IMR-90 (cell line): Measurements from ENCODE around the gene ABTB2. TPM values are rescaled to one million over a fixed set of nuclear protein-coding genes. Genes with fewer than 3 reads are reported as not detected.

Experiments used
- ATAC-seq: fragments of 200-7000 bp; cut with Tn5 transposase; 2 replicates; pipeline ENCODE4 v1.9.1; 2020; ENCODE audit warnings: low read depth, mild to moderate bottlenecking, moderate library complexity
- BruUV-seq: library from RNA; stranded (reverse); fragments of 400-500 nt; replicated peaks from 2 replicates; lab custom pipeline; 2021; lab: Mats Ljungman, UMichigan
- CTCF ChIA-PET: fragments of 300-600 bp; formaldehyde crosslinking; extraction: SDS; loops from one replicate; lab custom pipeline; 2021; ENCODE audit warnings: antibody characterized with exemption; lab: Yijun Ruan, JAX
- POLR2A ChIA-PET: fragments of 300-600 bp; sonication (Branson Sonifier 250); formaldehyde crosslinking; loops from one replicate; lab custom pipeline; 2022; ENCODE audit warnings: antibody characterized with exemption; ENCODE audit not compliant: unreplicated experiment; lab: Charles Lee
- DNase-seq: peaks from one replicate; pipeline ENCODE4 v3.0.0; 2013
- H2AFZ ChIP-seq: replicated peaks from 2 replicates; pipeline ENCODE3; 2013; ENCODE audit warnings: low read length, mild to moderate bottlenecking; ENCODE audit not compliant: poor library complexity
- H2AK5ac ChIP-seq: 2 replicates; pipeline ENCODE4 v1.6.1; 2013; ENCODE audit warnings: low read depth, low read length, inconsistent platforms
- H2AK9ac ChIP-seq: replicated peaks from 2 replicates; pipeline ENCODE3; 2013; ENCODE audit warnings: mild to moderate bottlenecking, low read depth, low read length, moderate library complexity; ENCODE audit not compliant: poor library complexity
- H2BK120ac ChIP-seq: 2 replicates; pipeline ENCODE4 v1.6.1; 2013; ENCODE audit warnings: low read depth, low read length, inconsistent platforms
- H2BK15ac ChIP-seq: 3 replicates; pipeline ENCODE4 v1.6.1; 2013; ENCODE audit warnings: low read depth, low read length, inconsistent platforms
- H2BK20ac ChIP-seq: 2 replicates; pipeline ENCODE4 v1.6.1; 2013; ENCODE audit warnings: low read depth, mild to moderate bottlenecking, inconsistent platforms, low read length, moderate library complexity
- H2BK5ac ChIP-seq: 2 replicates; pipeline ENCODE4 v1.6.1; 2013; ENCODE audit warnings: mild to moderate bottlenecking, low read depth, low read length, inconsistent platforms; ENCODE audit not compliant: poor library complexity, severe bottlenecking
- H3K14ac ChIP-seq: replicated peaks from 2 replicates; pipeline ENCODE4 v1.6.1; 2013; ENCODE audit warnings: low read depth, low read length, inconsistent platforms
- H3K18ac ChIP-seq: 2 replicates; pipeline ENCODE4 v1.6.1; 2013; ENCODE audit warnings: low read depth, low read length, control low read depth
- H3K23ac ChIP-seq: 2 replicates; pipeline ENCODE4 v1.6.1; 2013; ENCODE audit warnings: low read depth, low read length, inconsistent platforms
- H3K27ac ChIP-seq: 2 replicates; pipeline ENCODE4 v1.5.1; 2013; ENCODE audit warnings: mild to moderate bottlenecking, control low read depth, low read length; ENCODE audit not compliant: insufficient read depth
- H3K27me3 ChIP-seq: 2 replicates; pipeline ENCODE4 v1.6.1; 2013; ENCODE audit warnings: low read length; ENCODE audit not compliant: control insufficient read depth, insufficient read depth
- H3K36me3 ChIP-seq: 2 replicates; pipeline ENCODE4 v1.6.1; 2013; ENCODE audit warnings: low read length, mixed read lengths; ENCODE audit not compliant: control insufficient read depth, insufficient read depth
- H3K4ac ChIP-seq: 2 replicates; pipeline ENCODE4 v1.6.1; 2013; ENCODE audit warnings: low read depth, low read length, inconsistent platforms
- H3K4me1 ChIP-seq: 2 replicates; pipeline ENCODE4 v1.6.1; 2013; ENCODE audit warnings: low read length, mixed read lengths; ENCODE audit not compliant: control insufficient read depth, insufficient read depth
- H3K4me2 ChIP-seq: 2 replicates; pipeline ENCODE4 v1.6.1; 2013; ENCODE audit warnings: low read depth, mild to moderate bottlenecking, control low read depth, low read length, moderate library complexity
- H3K4me3 ChIP-seq: 2 replicates; pipeline ENCODE4 v1.5.1; 2013; ENCODE audit warnings: low read depth, mild to moderate bottlenecking, control low read depth, low read length, moderate library complexity; ENCODE audit not compliant: insufficient read depth
- H3K56ac ChIP-seq: 2 replicates; pipeline ENCODE4 v1.6.1; 2013; ENCODE audit warnings: low read length, inconsistent platforms; ENCODE audit not compliant: insufficient read depth; ENCODE audit errors: extremely low read depth
- H3K79me1 ChIP-seq, 2 experiments: 2 replicates each; pipeline ENCODE4 v1.6.1; 2013; ENCODE audit warnings: low read length in 2 of 2, inconsistent platforms in 1 of 2, low read depth in 1 of 2
- H3K9ac ChIP-seq: 2 replicates; pipeline ENCODE4 v1.6.1; 2013; ENCODE audit warnings: low read depth, low read length, control low read depth
- H3K9me1 ChIP-seq: 2 replicates; pipeline ENCODE4 v1.6.1; 2013; ENCODE audit warnings: low read length, inconsistent platforms; ENCODE audit not compliant: insufficient read depth
- H3K9me3 ChIP-seq: 2 replicates; pipeline ENCODE4 v1.6.1; 2013; ENCODE audit warnings: low read length; ENCODE audit not compliant: control insufficient read depth, insufficient read depth
- H4K20me1 ChIP-seq: 2 replicates; pipeline ENCODE4 v1.6.1; 2013; ENCODE audit warnings: low read length, inconsistent platforms; ENCODE audit not compliant: insufficient read depth
- H4K5ac ChIP-seq: 2 replicates; pipeline ENCODE4 v1.6.1; 2013; ENCODE audit warnings: mild to moderate bottlenecking, low read depth, low read length, control low read depth
- H4K8ac ChIP-seq, 2 experiments: 2 replicates each; pipeline ENCODE4 v1.6.1; 2013; ENCODE audit warnings: low read depth in 2 of 2, low read length in 2 of 2, control low read depth in 1 of 2, inconsistent platforms in 1 of 2
- H4K91ac ChIP-seq: 2 replicates; pipeline ENCODE4 v1.6.1; 2013; ENCODE audit warnings: low read depth, low read length, inconsistent platforms; ENCODE audit not compliant: insufficient read depth
- BHLHE40 ChIP-seq: fragments of 150-350 bp; IDR thresholded peaks from 2 replicates; pipeline ENCODE4 v1.6.1; 2016; ENCODE audit warnings: mild to moderate bottlenecking, low read depth, low read length
- CEBPB ChIP-seq: IDR thresholded peaks from 2 replicates; pipeline ENCODE4 v1.6.1; 2012; ENCODE audit warnings: low read depth, low read length, improper control_type of control experiment
- CHD1 ChIP-seq: IDR thresholded peaks from 2 replicates; pipeline ENCODE4 v1.6.1; 2012; ENCODE audit warnings: low read depth, low read length, improper control_type of control experiment
- FOS ChIP-seq: fragments of 150-350 bp; IDR thresholded peaks from 2 replicates; pipeline ENCODE4 v1.6.1; 2016; ENCODE audit warnings: low read depth, low read length
- MAFK ChIP-seq: IDR thresholded peaks from 2 replicates; pipeline ENCODE4 v1.6.1; 2012; ENCODE audit warnings: low read depth, low read length, improper control_type of control experiment
- MAZ ChIP-seq: IDR thresholded peaks from 2 replicates; pipeline ENCODE4 v1.6.1; 2012; ENCODE audit warnings: low read depth, mild to moderate bottlenecking, low read length, improper control_type of control experiment, moderate library complexity, borderline replicate concordance
- MXI1 ChIP-seq: IDR thresholded peaks from 2 replicates; pipeline ENCODE4 v1.6.1; 2012; ENCODE audit warnings: low read depth, mild to moderate bottlenecking, low read length, moderate library complexity, borderline replicate concordance
- NFE2L2 ChIP-seq: fragments of 150-350 bp; IDR thresholded peaks from 2 replicates; pipeline ENCODE4 v1.6.1; 2016; ENCODE audit warnings: low read depth, mild to moderate bottlenecking, low read length
- POLR2A ChIP-seq: IDR thresholded peaks from 2 replicates; pipeline ENCODE4 v1.6.1; 2012; ENCODE audit warnings: mild to moderate bottlenecking, low read depth, low read length
- RAD21 ChIP-seq: IDR thresholded peaks from 2 replicates; pipeline ENCODE4 v1.6.1; 2012; ENCODE audit warnings: low read length, improper control_type of control experiment
- RCOR1 ChIP-seq: IDR thresholded peaks from 2 replicates; pipeline ENCODE4 v1.6.1; 2012; ENCODE audit warnings: mild to moderate bottlenecking, low read length, improper control_type of control experiment; ENCODE audit not compliant: insufficient replicate concordance
- RFX5 ChIP-seq: IDR thresholded peaks from 2 replicates; pipeline ENCODE4 v1.8.0; 2012; ENCODE audit warnings: low read depth, mild to moderate bottlenecking, low read length, moderate library complexity
- SMC3 ChIP-seq: fragments of 150-350 bp; IDR thresholded peaks from 2 replicates; pipeline ENCODE4 v1.6.1; 2016; ENCODE audit warnings: low read depth, mild to moderate bottlenecking, antibody characterized with exemption, low read length, moderate library complexity
- WGBS, 2 experiments: methylation state at CpG; one replicate each; pipeline versions ENCODE4 v1.1.5 to v1.1.7; 2013; ENCODE audit warnings: missing lambda C conversion rate in 2 of 2; ENCODE audit not compliant: insufficient read length in 1 of 2; ENCODE audit errors: extremely low coverage in 2 of 2; 5-methylcytosine and 5-hydroxymethylcytosine counted together
- dilution Hi-C: fragments of 300-500 bp; cut with HindIII; formaldehyde crosslinking; loops from one replicate; pipeline ENCODE4 v1.14.3; 2018; ENCODE audit warnings: low sequenced_read_pairs; ENCODE audit not compliant: unreplicated experiment
- in situ Hi-C: fragments of 300-500 bp; cut with MboI; formaldehyde crosslinking; loops from 3 replicates; pipeline ENCODE4 v1.14.3; 2019; ENCODE audit warnings: low sequenced_read_pairs, inconsistent platforms, mixed read lengths
- intact Hi-C: fragments of 100-400 bp; cut with micrococcal nuclease; formaldehyde crosslinking; loops from 2 replicates; pipeline ENCODE4 v1.10.0; 2022
- polyA plus RNA-seq, 3 experiments: library from polyadenylated mRNA; depleted of rRNA; stranded (reverse); fragments of >200 nt; gene quantifications; 2 replicates each; pipeline ENCODE4 v1.2.3, GENCODE V29; 2012; ENCODE audit warnings: low replicate concordance in 1 of 3
- total RNA-seq: library from RNA; depleted of rRNA; stranded (reverse); fragments of >200 nt; gene quantifications from 2 replicates; pipeline ENCODE4 v1.2.3, GENCODE V29; 2012
- TF ChIP-seq, protein P1 (sequence below): conservative IDR thresholded peaks from 2 replicates; pipeline ENCODE4 v1.5.1; 2012; ENCODE audit warnings: mild to moderate bottlenecking, low read depth, low read length, improper control_type of control experiment
- TF ChIP-seq, protein P2 (sequence below): fragments of 150-350 bp; IDR thresholded peaks from 2 replicates; pipeline ENCODE4 v1.6.1; 2016; ENCODE audit warnings: low read depth, mild to moderate bottlenecking, low read length, moderate library complexity, borderline replicate concordance
- TF ChIP-seq, protein P3 (sequence below): fragments of 150-350 bp; IDR thresholded peaks from 2 replicates; pipeline ENCODE4 v1.6.1; 2017; ENCODE audit warnings: mild to moderate bottlenecking, antibody characterized with exemption, low read length, low read depth

ABTB2 gene
- total and polyA plus RNA-seq, 2 of the 4 experiments (the other 2 are of a cell fraction) = 0.18 to 2.0 TPM

DNA sequence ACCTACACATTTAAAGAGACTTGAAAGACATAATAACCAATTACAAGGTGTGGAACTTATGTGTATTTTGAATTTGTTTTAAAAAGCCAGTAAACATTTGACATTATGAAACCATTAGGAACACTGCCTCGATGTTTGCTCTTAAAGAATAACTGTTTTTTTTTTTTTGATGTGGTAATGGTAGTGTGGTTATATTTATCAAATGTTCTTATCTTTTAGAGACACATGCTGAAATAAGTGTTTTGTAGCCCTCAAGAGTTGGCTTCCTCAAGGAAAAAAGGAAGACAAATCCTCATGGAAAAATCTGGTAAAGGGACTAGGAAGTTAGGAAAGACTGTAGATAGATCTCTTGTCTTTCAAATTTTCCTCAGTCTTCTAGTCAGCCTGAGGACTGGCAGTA is 2.2 kb upstream of the ABTB2 start:
- no peak overlapping the region for H2BK5ac ChIP-seq
- H3K14ac ChIP-seq = no peak overlapping the region
- peaks cover 25% of the 10 kb centered on the region for H3K27me3 ChIP-seq
- H4K5ac ChIP-seq = no peak overlapping the region
- no peak overlapping the region for H3K4ac ChIP-seq
- H2AK5ac ChIP-seq = no peak overlapping the region
- DNase-seq (no peak), ATAC-seq (no peak)
- WGBS, 2 experiments = no CpG with 5 or more reads among the region's 1 CpG
- no peaks in the 10 kb centered on the region for H3K36me3 ChIP-seq
- intact Hi-C loops = loop anchor here (10.0 kb wide), 1 partner anchor 1035 kb away; no protein-coding TSS in a partner anchor
- ChIA-PET POLR2A (no interaction called here), CTCF (interaction anchor here (1.6 kb wide), 1 partner anchor 186 kb away, joined by 13 read pairs; no protein-coding TSS in a partner anchor)
- H3K4me2 ChIP-seq = no peak overlapping the region
- no peak overlapping the region for H3K18ac ChIP-seq
- H2BK15ac ChIP-seq = no peak overlapping the region
- BruUV-seq = no TSS peak
- no peak overlapping the region for H2BK120ac ChIP-seq
- no peak overlapping the region for H3K4me3 ChIP-seq
- no peaks in the 10 kb centered on the region for H3K79me1 ChIP-seq
- no peak overlapping the region for H2AFZ ChIP-seq
- no peak overlapping the region for H3K23ac ChIP-seq
- H2AK9ac ChIP-seq = no peak overlapping the region
- H3K9me1 ChIP-seq = peaks cover 4% of the 10 kb centered on the region; the same call in 1 of the 2 replicates
- H3K27ac ChIP-seq = no peak overlapping the region
- H2BK20ac ChIP-seq = no peak overlapping the region
- in situ Hi-C loops = no loop called here
- H3K56ac ChIP-seq = no peak overlapping the region
- H3K4me1 ChIP-seq = peaks cover 6% of the 10 kb centered on the region; the same call in 1 of the 2 replicates
- H4K20me1 ChIP-seq = peaks cover 11% of the 10 kb centered on the region
- H3K9me3 ChIP-seq = no peaks in the 10 kb centered on the region
- no peak overlapping the region for H3K9ac ChIP-seq
- dilution Hi-C loops = no loop called here
- no peak overlapping the region for H4K8ac ChIP-seq
- H4K91ac ChIP-seq = no peak overlapping the region
- TF ChIP-seq FOS = no peak
- TF ChIP-seq RCOR1 = no peak
- no peak for TF ChIP-seq RFX5
- TF ChIP-seq POLR2A = no peak
- no peak for TF ChIP-seq RAD21
- no peak for TF ChIP-seq CEBPB
- no peak for TF ChIP-seq MXI1
- TF ChIP-seq MAZ = no peak
- no peak for TF ChIP-seq MAFK
- TF ChIP-seq, protein P1, sequence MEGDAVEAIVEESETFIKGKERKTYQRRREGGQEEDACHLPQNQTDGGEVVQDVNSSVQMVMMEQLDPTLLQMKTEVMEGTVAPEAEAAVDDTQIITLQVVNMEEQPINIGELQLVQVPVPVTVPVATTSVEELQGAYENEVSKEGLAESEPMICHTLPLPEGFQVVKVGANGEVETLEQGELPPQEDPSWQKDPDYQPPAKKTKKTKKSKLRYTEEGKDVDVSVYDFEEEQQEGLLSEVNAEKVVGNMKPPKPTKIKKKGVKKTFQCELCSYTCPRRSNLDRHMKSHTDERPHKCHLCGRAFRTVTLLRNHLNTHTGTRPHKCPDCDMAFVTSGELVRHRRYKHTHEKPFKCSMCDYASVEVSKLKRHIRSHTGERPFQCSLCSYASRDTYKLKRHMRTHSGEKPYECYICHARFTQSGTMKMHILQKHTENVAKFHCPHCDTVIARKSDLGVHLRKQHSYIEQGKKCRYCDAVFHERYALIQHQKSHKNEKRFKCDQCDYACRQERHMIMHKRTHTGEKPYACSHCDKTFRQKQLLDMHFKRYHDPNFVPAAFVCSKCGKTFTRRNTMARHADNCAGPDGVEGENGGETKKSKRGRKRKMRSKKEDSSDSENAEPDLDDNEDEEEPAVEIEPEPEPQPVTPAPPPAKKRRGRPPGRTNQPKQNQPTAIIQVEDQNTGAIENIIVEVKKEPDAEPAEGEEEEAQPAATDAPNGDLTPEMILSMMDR = no peak
- TF ChIP-seq NFE2L2 = no peak
- TF ChIP-seq BHLHE40 = no peak
- TF ChIP-seq CHD1 = no peak
- TF ChIP-seq, protein P2, sequence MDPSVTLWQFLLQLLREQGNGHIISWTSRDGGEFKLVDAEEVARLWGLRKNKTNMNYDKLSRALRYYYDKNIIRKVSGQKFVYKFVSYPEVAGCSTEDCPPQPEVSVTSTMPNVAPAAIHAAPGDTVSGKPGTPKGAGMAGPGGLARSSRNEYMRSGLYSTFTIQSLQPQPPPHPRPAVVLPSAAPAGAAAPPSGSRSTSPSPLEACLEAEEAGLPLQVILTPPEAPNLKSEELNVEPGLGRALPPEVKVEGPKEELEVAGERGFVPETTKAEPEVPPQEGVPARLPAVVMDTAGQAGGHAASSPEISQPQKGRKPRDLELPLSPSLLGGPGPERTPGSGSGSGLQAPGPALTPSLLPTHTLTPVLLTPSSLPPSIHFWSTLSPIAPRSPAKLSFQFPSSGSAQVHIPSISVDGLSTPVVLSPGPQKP = no peak
- TF ChIP-seq SMC3 = no peak
- TF ChIP-seq, protein P3, sequence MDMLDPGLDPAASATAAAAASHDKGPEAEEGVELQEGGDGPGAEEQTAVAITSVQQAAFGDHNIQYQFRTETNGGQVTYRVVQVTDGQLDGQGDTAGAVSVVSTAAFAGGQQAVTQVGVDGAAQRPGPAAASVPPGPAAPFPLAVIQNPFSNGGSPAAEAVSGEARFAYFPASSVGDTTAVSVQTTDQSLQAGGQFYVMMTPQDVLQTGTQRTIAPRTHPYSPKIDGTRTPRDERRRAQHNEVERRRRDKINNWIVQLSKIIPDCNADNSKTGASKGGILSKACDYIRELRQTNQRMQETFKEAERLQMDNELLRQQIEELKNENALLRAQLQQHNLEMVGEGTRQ = no peak
